HEK293T (cell line): ENCODE data around the gene KIAA1217.

Experiments
- ARNT ChIP-seq: fragments of 450-650 bp; IDR thresholded peaks from 2 replicates; pipeline ENCODE4 v1.6.1; 2017; ENCODE audit warnings: mild to moderate bottlenecking
- BHLHE40 ChIP-seq: fragments of 450-650 bp; IDR thresholded peaks from 2 replicates; pipeline ENCODE4 v1.6.1; 2016; ENCODE audit warnings: mild to moderate bottlenecking, moderate library complexity, borderline replicate concordance
- FOXK2 ChIP-seq: fragments of 450-650 bp; IDR thresholded peaks from 2 replicates; pipeline ENCODE4 v1.6.1; 2016; ENCODE audit warnings: mild to moderate bottlenecking
- FOXM1 ChIP-seq: fragments of 450-650 bp; IDR thresholded peaks from 2 replicates; pipeline ENCODE4 v1.6.1; 2017; ENCODE audit warnings: mild to moderate bottlenecking, borderline replicate concordance
- LEF1 ChIP-seq: fragments of 450-650 bp; IDR thresholded peaks from 2 replicates; pipeline ENCODE4 v1.6.1; 2017; ENCODE audit warnings: mild to moderate bottlenecking, borderline replicate concordance
- NFRKB ChIP-seq: fragments of 450-650 bp; IDR thresholded peaks from 2 replicates; pipeline ENCODE4 v1.6.1; 2016; ENCODE audit warnings: mild to moderate bottlenecking, moderate library complexity
- SP1 ChIP-seq: fragments of 450-650 bp; IDR thresholded peaks from 2 replicates; pipeline ENCODE4 v1.6.1; 2017
- SUZ12 ChIP-seq: fragments of 450-650 bp; IDR thresholded peaks from 2 replicates; pipeline ENCODE4 v1.6.1; 2016; ENCODE audit warnings: mild to moderate bottlenecking

- no peak for TF ChIP-seq SUZ12
- TF ChIP-seq FOXK2: no peak
- no peak for TF ChIP-seq ARNT
- no peak for TF ChIP-seq SP1
- no peak for TF ChIP-seq FOXM1
- no peak for TF ChIP-seq LEF1
- TF ChIP-seq NFRKB: no peak
- TF ChIP-seq BHLHE40: no peak
Measured at GRCh38 chr10:24172909-24173308, 36.0 kb upstream of the KIAA1217 start.
